ENCODE measurements around the gene RAB3GAP2.

RAB3GAP2 gene

GRCh38 chr1:220160027-220160426, 112.2 kb downstream of the RAB3GAP2 start:
- no peak for TF ChIP-seq EP300 (IDR thresholded peaks at IDR 0.05; ENCODE audit: borderline replicate concordance)
- TF ChIP-seq MAX (IDR thresholded peaks at IDR 0.05), result no peak
- TF ChIP-seq CEBPB (IDR thresholded peaks at IDR 0.05), result no peak
- no peak for TF ChIP-seq ZBTB7A (IDR thresholded peaks at IDR 0.05; ENCODE audit: low read depth)
- TF ChIP-seq TAF1 (IDR thresholded peaks at IDR 0.05; ENCODE audit: low read depth), result no peak
- TF ChIP-seq CREB1 (IDR thresholded peaks at IDR 0.05; ENCODE audit: low read depth), result no peak
- no peak for TF ChIP-seq FOXM1 (IDR thresholded peaks at IDR 0.05; ENCODE audit: borderline replicate concordance, low read depth)
- no peak for TF ChIP-seq TEAD4 (IDR thresholded peaks at IDR 0.05)
- no peak for TF ChIP-seq YY1 (IDR thresholded peaks at IDR 0.05; ENCODE audit: low read depth)
- TF ChIP-seq USF1 (IDR thresholded peaks at IDR 0.05), result no peak
- TF ChIP-seq NFIC (IDR thresholded peaks at IDR 0.05), result no peak
- no peak for TF ChIP-seq TCF12 (IDR thresholded peaks at IDR 0.05; ENCODE audit: low read depth)
- TF ChIP-seq REST (IDR thresholded peaks at IDR 0.05; ENCODE audit: low read depth), result no peak
- TF ChIP-seq EGR1 (IDR thresholded peaks at IDR 0.05), result no peak
- no peak for TF ChIP-seq RAD21 (IDR thresholded peaks at IDR 0.05; ENCODE audit: low read depth)

- TF ChIP-seq NFIC (IDR thresholded peaks at IDR 0.05), result no peak
- TF ChIP-seq RAD21 (IDR thresholded peaks at IDR 0.05; ENCODE audit: low read depth), result no peak
- TF ChIP-seq MAX (IDR thresholded peaks at IDR 0.05), result no peak
- TF ChIP-seq REST (IDR thresholded peaks at IDR 0.05; ENCODE audit: low read depth), result no peak
- TF ChIP-seq ZBTB7A (IDR thresholded peaks at IDR 0.05; ENCODE audit: low read depth), result no peak
Measured at GRCh38 chr1:220159041-220159440, 113.2 kb downstream of the RAB3GAP2 start.

GRCh38 chr1:220157738-220158137, 114.5 kb downstream of the RAB3GAP2 start:
- TF ChIP-seq MAX (IDR thresholded peaks at IDR 0.05) (no peak), FOXM1 (IDR thresholded peaks at IDR 0.05; ENCODE audit: borderline replicate concordance, low read depth) (no peak), EP300 (IDR thresholded peaks at IDR 0.05; ENCODE audit: borderline replicate concordance) (no peak), RAD21 (IDR thresholded peaks at IDR 0.05; ENCODE audit: low read depth) (no peak), TEAD4 (IDR thresholded peaks at IDR 0.05) (no peak), REST (IDR thresholded peaks at IDR 0.05; ENCODE audit: low read depth) (no peak)

- no peak for TF ChIP-seq CREB1 (IDR thresholded peaks at IDR 0.05; ENCODE audit: low read depth)
- no peak for TF ChIP-seq USF1 (IDR thresholded peaks at IDR 0.05)
- TF ChIP-seq EGR1 (IDR thresholded peaks at IDR 0.05), result no peak
- TF ChIP-seq CEBPB (IDR thresholded peaks at IDR 0.05), result no peak
- TF ChIP-seq FOXM1 (IDR thresholded peaks at IDR 0.05; ENCODE audit: borderline replicate concordance, low read depth), result no peak
- TF ChIP-seq ZBTB7A (IDR thresholded peaks at IDR 0.05; ENCODE audit: low read depth), result no peak
- TF ChIP-seq TEAD4 (IDR thresholded peaks at IDR 0.05), result no peak
- no peak for TF ChIP-seq REST (IDR thresholded peaks at IDR 0.05; ENCODE audit: low read depth)
- no peak for TF ChIP-seq MAX (IDR thresholded peaks at IDR 0.05)
- TF ChIP-seq TAF1 (IDR thresholded peaks at IDR 0.05; ENCODE audit: low read depth), result no peak
- no peak for TF ChIP-seq RAD21 (IDR thresholded peaks at IDR 0.05; ENCODE audit: low read depth)
- TF ChIP-seq TCF12 (IDR thresholded peaks at IDR 0.05; ENCODE audit: low read depth), result no peak
- no peak for TF ChIP-seq YY1 (IDR thresholded peaks at IDR 0.05; ENCODE audit: low read depth)
- no peak for TF ChIP-seq EP300 (IDR thresholded peaks at IDR 0.05; ENCODE audit: borderline replicate concordance)
- TF ChIP-seq NFIC (IDR thresholded peaks at IDR 0.05), result no peak
Measured at GRCh38 chr1:220156620-220157146, 115.6 kb downstream of the RAB3GAP2 start.
